Measurements from ENCODE around the gene POLR1G.

POLR1G gene

GRCh38 chr19:45406226-45407090 lies at the start of gene POLR1G:
TSS of gene POLR1G (plus strand) at chr19:45406644. CDS start at chr19:45406697, 53 bp downstream.
- H3K27me3 ChIP-seq (ENCODE audit: control insufficient read depth, insufficient read depth, low read length) = peaks cover 8% of the 10 kb centered on the region
- peaks cover 34% of the 10 kb centered on the region for H3K4me1 ChIP-seq (ENCODE audit: control insufficient read depth, insufficient read depth, low read length)
- H3K4me3 ChIP-seq (ENCODE audit: low read length) = peak within 1 kb of the TSS; percentile 45
- H3K36me3 ChIP-seq (ENCODE audit: control insufficient read depth, insufficient read depth, low read length) = no peaks in the 10 kb centered on the region
- peak within 1 kb of the TSS; percentile 83 for H3K9ac ChIP-seq (ENCODE audit: low read length)
- H3K9me3 ChIP-seq (ENCODE audit: control insufficient read depth, low read length) = no peaks in the 10 kb centered on the region

GRCh38 chr19:45356760-45357444 lies 49.5 kb upstream of the POLR1G start:
- Histone ChIP-seq H3K27me3 (ENCODE audit: control insufficient read depth, insufficient read depth, low read length) (no peaks in the 10 kb centered on the region), H3K9me3 (ENCODE audit: control insufficient read depth, low read length) (no peaks in the 10 kb centered on the region), H3K4me3 (ENCODE audit: low read length) (no peak overlapping the region), H3K4me1 (ENCODE audit: control insufficient read depth, insufficient read depth, low read length) (no peaks in the 10 kb centered on the region), H3K36me3 (ENCODE audit: control insufficient read depth, insufficient read depth, low read length) (no peaks in the 10 kb centered on the region), H3K9ac (ENCODE audit: low read length) (no peak overlapping the region)

GRCh38 chr19:45357445-45357783 lies 49.0 kb upstream of the POLR1G start:
- Histone ChIP-seq H3K4me1 (ENCODE audit: control insufficient read depth, insufficient read depth, low read length) (no peaks in the 10 kb centered on the region), H3K9ac (ENCODE audit: low read length) (no peak overlapping the region), H3K36me3 (ENCODE audit: control insufficient read depth, insufficient read depth, low read length) (no peaks in the 10 kb centered on the region), H3K4me3 (ENCODE audit: low read length) (no peak overlapping the region), H3K9me3 (ENCODE audit: control insufficient read depth, low read length) (no peaks in the 10 kb centered on the region), H3K27me3 (ENCODE audit: control insufficient read depth, insufficient read depth, low read length) (no peaks in the 10 kb centered on the region)

- H3K4me1 ChIP-seq (ENCODE audit: control insufficient read depth, insufficient read depth, low read length) = no peaks in the 10 kb centered on the region
- H3K9ac ChIP-seq (ENCODE audit: low read length) = no peak overlapping the region
- no peaks in the 10 kb centered on the region for H3K36me3 ChIP-seq (ENCODE audit: control insufficient read depth, insufficient read depth, low read length)
- H3K27me3 ChIP-seq (ENCODE audit: control insufficient read depth, insufficient read depth, low read length) = no peaks in the 10 kb centered on the region
- H3K4me3 ChIP-seq (ENCODE audit: low read length) = no peak overlapping the region
- no peaks in the 10 kb centered on the region for H3K9me3 ChIP-seq (ENCODE audit: control insufficient read depth, low read length)
Measured at GRCh38 chr19:45358213-45358792, 48.1 kb upstream of the POLR1G start.

- H3K9me3 ChIP-seq (ENCODE audit: control insufficient read depth, low read length) = no peaks in the 10 kb centered on the region
- no peaks in the 10 kb centered on the region for H3K27me3 ChIP-seq (ENCODE audit: control insufficient read depth, insufficient read depth, low read length)
- H3K9ac ChIP-seq (ENCODE audit: low read length) = no peak overlapping the region
- H3K4me3 ChIP-seq (ENCODE audit: low read length) = no peak overlapping the region
- no peaks in the 10 kb centered on the region for H3K4me1 ChIP-seq (ENCODE audit: control insufficient read depth, insufficient read depth, low read length)
- no peaks in the 10 kb centered on the region for H3K36me3 ChIP-seq (ENCODE audit: control insufficient read depth, insufficient read depth, low read length)
Measured at GRCh38 chr19:45361608-45362007, 44.8 kb upstream of the POLR1G start.

GRCh38 chr19:45362291-45362690 lies 44.2 kb upstream of the POLR1G start:
- Histone ChIP-seq H3K36me3 (ENCODE audit: control insufficient read depth, insufficient read depth, low read length) (no peaks in the 10 kb centered on the region), H3K27me3 (ENCODE audit: control insufficient read depth, insufficient read depth, low read length) (no peaks in the 10 kb centered on the region), H3K9ac (ENCODE audit: low read length) (no peak overlapping the region), H3K4me3 (ENCODE audit: low read length) (no peak overlapping the region), H3K9me3 (ENCODE audit: control insufficient read depth, low read length) (no peaks in the 10 kb centered on the region), H3K4me1 (ENCODE audit: control insufficient read depth, insufficient read depth, low read length) (no peaks in the 10 kb centered on the region)

- no peak overlapping the region for H3K9ac ChIP-seq (ENCODE audit: low read length)
- no peak overlapping the region for H3K4me3 ChIP-seq (ENCODE audit: low read length)
- no peaks in the 10 kb centered on the region for H3K36me3 ChIP-seq (ENCODE audit: control insufficient read depth, insufficient read depth, low read length)
- H3K27me3 ChIP-seq (ENCODE audit: control insufficient read depth, insufficient read depth, low read length) = no peaks in the 10 kb centered on the region
- H3K4me1 ChIP-seq (ENCODE audit: control insufficient read depth, insufficient read depth, low read length) = no peaks in the 10 kb centered on the region
- no peaks in the 10 kb centered on the region for H3K9me3 ChIP-seq (ENCODE audit: control insufficient read depth, low read length)
Measured at GRCh38 chr19:45363861-45364459, 42.5 kb upstream of the POLR1G start.

- no peaks in the 10 kb centered on the region for H3K9me3 ChIP-seq (ENCODE audit: control insufficient read depth, low read length)
- H3K4me3 ChIP-seq (ENCODE audit: low read length) = no peak overlapping the region
- no peak overlapping the region for H3K9ac ChIP-seq (ENCODE audit: low read length)
- H3K27me3 ChIP-seq (ENCODE audit: control insufficient read depth, insufficient read depth, low read length) = no peaks in the 10 kb centered on the region
- H3K36me3 ChIP-seq (ENCODE audit: control insufficient read depth, insufficient read depth, low read length) = no peaks in the 10 kb centered on the region
- no peaks in the 10 kb centered on the region for H3K4me1 ChIP-seq (ENCODE audit: control insufficient read depth, insufficient read depth, low read length)
Measured at GRCh38 chr19:45364696-45365095, 41.7 kb upstream of the POLR1G start.

GRCh38 chr19:45368127-45368526 lies 38.3 kb upstream of the POLR1G start:
- Histone ChIP-seq H3K36me3 (ENCODE audit: control insufficient read depth, insufficient read depth, low read length) (no peaks in the 10 kb centered on the region), H3K9me3 (ENCODE audit: control insufficient read depth, low read length) (no peaks in the 10 kb centered on the region), H3K9ac (ENCODE audit: low read length) (no peak overlapping the region), H3K4me1 (ENCODE audit: control insufficient read depth, insufficient read depth, low read length) (no peaks in the 10 kb centered on the region), H3K4me3 (ENCODE audit: low read length) (no peak overlapping the region), H3K27me3 (ENCODE audit: control insufficient read depth, insufficient read depth, low read length) (no peaks in the 10 kb centered on the region)

GRCh38 chr19:45368737-45369340 lies 37.6 kb upstream of the POLR1G start:
- Histone ChIP-seq H3K9me3 (ENCODE audit: control insufficient read depth, low read length) (no peaks in the 10 kb centered on the region), H3K4me3 (ENCODE audit: low read length) (no peak overlapping the region), H3K36me3 (ENCODE audit: control insufficient read depth, insufficient read depth, low read length) (no peaks in the 10 kb centered on the region), H3K27me3 (ENCODE audit: control insufficient read depth, insufficient read depth, low read length) (no peaks in the 10 kb centered on the region), H3K4me1 (ENCODE audit: control insufficient read depth, insufficient read depth, low read length) (no peaks in the 10 kb centered on the region), H3K9ac (ENCODE audit: low read length) (no peak overlapping the region)

GRCh38 chr19:45370410-45371204 lies 35.8 kb upstream of the POLR1G start, which contains the start of gene ERCC2:
TSS of gene ERCC2 (minus strand) at chr19:45370573. CDS start at chr19:45370540, 33 bp downstream.
- Histone ChIP-seq H3K4me1 (ENCODE audit: control insufficient read depth, insufficient read depth, low read length) (no peaks in the 10 kb centered on the region), H3K4me3 (ENCODE audit: low read length) (peak within 1 kb of the TSS; percentile 56), H3K36me3 (ENCODE audit: control insufficient read depth, insufficient read depth, low read length) (no peaks in the 10 kb centered on the region), H3K27me3 (ENCODE audit: control insufficient read depth, insufficient read depth, low read length) (no peaks in the 10 kb centered on the region), H3K9ac (ENCODE audit: low read length) (peak within 1 kb of the TSS; percentile 65), H3K9me3 (ENCODE audit: control insufficient read depth, low read length) (no peaks in the 10 kb centered on the region)

All from mucosa of stomach (tissue), 1 donor.